BE2C (cell line): ENCODE measurements around the gene ADGRD2.
"Not testable (repeated sequence)": the region's sequence is repeated elsewhere in the genome, so short reads cannot be mapped to it uniquely, and the experiment has no call there.

ENCODE experiments used
- DNase-seq: peaks from one replicate; pipeline ENCODE4 v3.0.0-alpha.2; 2020
- H3K27me3 ChIP-seq: fragments of 250-450 bp; sonication (Bioruptor Pico); 2 replicates; pipeline ENCODE4 v1.5.1; 2020; ENCODE audit warnings: mild to moderate bottlenecking
- H3K36me3 ChIP-seq: fragments of 250-450 bp; sonication (Bioruptor Pico); 2 replicates; pipeline ENCODE4 v1.5.1; 2020; ENCODE audit warnings: mild to moderate bottlenecking
- H3K4me1 ChIP-seq: fragments of 250-450 bp; sonication (Bioruptor Pico); 2 replicates; pipeline ENCODE4 v1.5.1; 2020
- H3K4me3 ChIP-seq: 2 replicates; pipeline ENCODE4 v1.5.1; 2011; ENCODE audit warnings: low read depth, low read length
- H3K9me3 ChIP-seq: fragments of 250-450 bp; sonication (Bioruptor Pico); 2 replicates; pipeline ENCODE4 v1.5.1; 2020
- CTCF ChIP-seq: IDR thresholded peaks from 2 replicates; pipeline ENCODE4 v1.5.1; 2012; ENCODE audit warnings: mild to moderate bottlenecking, low read depth, low read length

The ADGRD2 gene

GRCh38 chr9:124423155-124423554 lies 27.1 kb upstream of the ADGRD2 start:
- Histone ChIP-seq H3K9me3 (no peaks in the 10 kb centered on the region), H3K4me1 (no peaks in the 10 kb centered on the region), H3K36me3 (no peaks in the 10 kb centered on the region), H3K27me3 (no peaks in the 10 kb centered on the region), H3K4me3 (no peak overlapping the region)
- no peak for DNase-seq
- TF ChIP-seq CTCF: no peak

GRCh38 chr9:124423591-124423990 lies 26.7 kb upstream of the ADGRD2 start:
- H3K4me3 ChIP-seq: no peak overlapping the region
- no peaks in the 10 kb centered on the region for H3K36me3 ChIP-seq
- TF ChIP-seq CTCF: no peak
- no peaks in the 10 kb centered on the region for H3K27me3 ChIP-seq
- no peaks in the 10 kb centered on the region for H3K9me3 ChIP-seq
- no peaks in the 10 kb centered on the region for H3K4me1 ChIP-seq
- DNase-seq: no peak

- H3K9me3 ChIP-seq, H3K36me3 ChIP-seq, H3K4me1 ChIP-seq, H3K4me3 ChIP-seq, DNase-seq, H3K27me3 ChIP-seq: not testable (repeated sequence)
Measured at GRCh38 chr9:124425733-124426132, 24.5 kb upstream of the ADGRD2 start.

GRCh38 chr9:124426361-124426760 lies 23.9 kb upstream of the ADGRD2 start:
- no peaks in the 10 kb centered on the region for H3K4me1 ChIP-seq
- H3K9me3 ChIP-seq: no peaks in the 10 kb centered on the region
- no peaks in the 10 kb centered on the region for H3K27me3 ChIP-seq
- no peak for DNase-seq
- TF ChIP-seq CTCF: no peak
- no peak overlapping the region for H3K4me3 ChIP-seq
- no peaks in the 10 kb centered on the region for H3K36me3 ChIP-seq

- Histone ChIP-seq H3K4me3 (no peak overlapping the region), H3K4me1 (no peaks in the 10 kb centered on the region), H3K36me3 (no peaks in the 10 kb centered on the region), H3K27me3 (no peaks in the 10 kb centered on the region), H3K9me3 (no peaks in the 10 kb centered on the region)
- no peak for DNase-seq
- no peak for TF ChIP-seq CTCF
Measured at GRCh38 chr9:124427281-124427680, 23.0 kb upstream of the ADGRD2 start.

- H3K4me1 ChIP-seq: no peaks in the 10 kb centered on the region
- no peak for DNase-seq
- H3K4me3 ChIP-seq: no peak overlapping the region
- no peaks in the 10 kb centered on the region for H3K9me3 ChIP-seq
- TF ChIP-seq CTCF: no peak
- no peaks in the 10 kb centered on the region for H3K36me3 ChIP-seq
- H3K27me3 ChIP-seq: no peaks in the 10 kb centered on the region
Measured at GRCh38 chr9:124428751-124429529, 21.3 kb upstream of the ADGRD2 start.

GRCh38 chr9:124429530-124429867 lies 20.8 kb upstream of the ADGRD2 start:
- no peak for DNase-seq
- H3K36me3 ChIP-seq: no peaks in the 10 kb centered on the region
- no peak overlapping the region for H3K4me3 ChIP-seq
- no peaks in the 10 kb centered on the region for H3K27me3 ChIP-seq
- H3K9me3 ChIP-seq: no peaks in the 10 kb centered on the region
- TF ChIP-seq CTCF: no peak
- H3K4me1 ChIP-seq: no peaks in the 10 kb centered on the region
